ENCODE measurements around the gene FLCN.

GRCh38 chr17:17164676-17165075, 72.3 kb downstream of the FLCN start:
- TF ChIP-seq POLR2AphosphoS5 (IDR thresholded peaks at IDR 0.05) (no peak), REST (IDR thresholded peaks at IDR 0.05; ENCODE audit: borderline replicate concordance) (no peak), CTCF (IDR thresholded peaks at IDR 0.05; ENCODE audit: poor library complexity, severe bottlenecking) (no peak), EZH2 (IDR thresholded peaks at IDR 0.05; ENCODE audit: borderline replicate concordance, insufficient read depth, low read length, poor library complexity, severe bottlenecking) (no peak), EP300 (conservative IDR thresholded peaks at IDR 0.05; ENCODE audit: poor library complexity, severe bottlenecking) (no peak)

All from neural cell (in vitro differentiated cells).